Measurements from ENCODE around the gene STIP1.

- TF ChIP-seq TAF1 (IDR thresholded peaks at IDR 0.05; ENCODE audit: borderline replicate concordance, low read depth, low read length) = peak; percentile 82
- peak; percentile 89 for TF ChIP-seq POLR2A (IDR thresholded peaks at IDR 0.05; ENCODE audit: low read depth, low read length)
- TF ChIP-seq POLR2AphosphoS5 (IDR thresholded peaks at IDR 0.05; ENCODE audit: low read depth, low read length) = peak; percentile 79
Observed at GRCh38 chr11:64240435-64241240, 54.7 kb downstream of the STIP1 start, which contains the start of gene FKBP2.
